AG04449 (cell line): Measurements from ENCODE around the gene CDC45.

ENCODE experiments used
- CTCF ChIA-PET: fragments of 350-600 bp; formaldehyde crosslinking; extraction: SDS; loops from one replicate; lab custom pipeline; 2021; ENCODE audit warnings: antibody characterized with exemption; lab: Yijun Ruan, JAX
- POLR2A ChIA-PET: fragments of 400-600, 350-600 bp; formaldehyde crosslinking; extraction: SDS; loops from one replicate; lab custom pipeline; 2020; ENCODE audit warnings: antibody characterized with exemption, inconsistent platforms; lab: Yijun Ruan, JAX
- DNase-seq: peaks from one replicate; pipeline ENCODE4 v3.0.0-alpha.2; 2010; ENCODE audit warnings: low read depth, low spot score
- H3K4me3 ChIP-seq: 2 replicates; pipeline ENCODE4 v1.5.1; 2011; ENCODE audit warnings: low read depth, mild to moderate bottlenecking, control low read depth, low read length
- TF ChIP-seq, protein P1 (sequence below): IDR thresholded peaks from one replicate; pipeline ENCODE4 v1.5.1; 2011; ENCODE audit warnings: mild to moderate bottlenecking, moderate library complexity, low read length, control low read depth, inconsistent platforms; ENCODE audit not compliant: insufficient read depth; ENCODE audit errors: missing control alignments

The CDC45 gene

GRCh38 chr22:19473578-19473977 is 6.1 kb upstream of the CDC45 start:
- H3K4me3 ChIP-seq: no peak overlapping the region
- TF ChIP-seq, protein P1, sequence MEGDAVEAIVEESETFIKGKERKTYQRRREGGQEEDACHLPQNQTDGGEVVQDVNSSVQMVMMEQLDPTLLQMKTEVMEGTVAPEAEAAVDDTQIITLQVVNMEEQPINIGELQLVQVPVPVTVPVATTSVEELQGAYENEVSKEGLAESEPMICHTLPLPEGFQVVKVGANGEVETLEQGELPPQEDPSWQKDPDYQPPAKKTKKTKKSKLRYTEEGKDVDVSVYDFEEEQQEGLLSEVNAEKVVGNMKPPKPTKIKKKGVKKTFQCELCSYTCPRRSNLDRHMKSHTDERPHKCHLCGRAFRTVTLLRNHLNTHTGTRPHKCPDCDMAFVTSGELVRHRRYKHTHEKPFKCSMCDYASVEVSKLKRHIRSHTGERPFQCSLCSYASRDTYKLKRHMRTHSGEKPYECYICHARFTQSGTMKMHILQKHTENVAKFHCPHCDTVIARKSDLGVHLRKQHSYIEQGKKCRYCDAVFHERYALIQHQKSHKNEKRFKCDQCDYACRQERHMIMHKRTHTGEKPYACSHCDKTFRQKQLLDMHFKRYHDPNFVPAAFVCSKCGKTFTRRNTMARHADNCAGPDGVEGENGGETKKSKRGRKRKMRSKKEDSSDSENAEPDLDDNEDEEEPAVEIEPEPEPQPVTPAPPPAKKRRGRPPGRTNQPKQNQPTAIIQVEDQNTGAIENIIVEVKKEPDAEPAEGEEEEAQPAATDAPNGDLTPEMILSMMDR: no peak
- POLR2A ChIA-PET: interaction anchor here (1.5 kb wide), 1 partner anchor 10 kb away, joined by 3 read pairs; no protein-coding TSS in a partner anchor
- DNase-seq: no peak
- CTCF ChIA-PET: interaction anchor here (0.9 to 2.8 kb wide), 6 partner anchors 9 to 329 kb away, joined by 3 to 17 read pairs (median 4); partner anchors contain the start of gene ESS2

DNA sequence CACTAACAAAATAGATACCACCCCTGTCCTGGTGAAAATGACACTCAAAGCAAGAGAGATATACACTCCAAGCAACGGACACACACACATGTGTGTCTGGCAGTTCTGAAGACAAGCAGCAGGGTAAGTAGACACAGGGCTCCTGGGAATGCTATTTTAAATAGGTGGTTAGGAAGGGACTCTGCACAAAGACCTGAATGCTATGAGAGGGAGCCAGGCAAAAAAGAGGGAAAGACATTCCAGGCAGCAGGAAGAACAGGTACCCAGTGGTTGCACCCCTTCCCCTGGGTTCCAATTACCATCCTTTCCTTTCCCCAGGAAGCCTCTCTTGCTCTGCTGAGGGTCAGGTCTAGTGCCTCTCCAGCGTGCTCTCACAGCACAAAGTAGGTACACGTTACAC is 3.7 kb upstream of the CDC45 start:
- POLR2A ChIA-PET: no interaction called here
- no peak overlapping the region for H3K4me3 ChIP-seq
- DNase-seq: no peak
- CTCF ChIA-PET: interaction anchor here (1.5 to 2.1 kb wide), 3 partner anchors 11 to 176 kb away, joined by 8 to 10 read pairs (median 10); no protein-coding TSS in a partner anchor
- TF ChIP-seq, protein P1: no peak

GRCh38 chr22:19477321-19478044 is 2.2 kb upstream of the CDC45 start:
- no peak for DNase-seq
- ChIA-PET CTCF (interaction anchor here (0.7 to 3.2 kb wide), 11 partner anchors 9 to 523 kb away, joined by 3 to 19 read pairs (median 3); no protein-coding TSS in a partner anchor), POLR2A (no interaction called here)
- peak overlapping the region; percentile 95 for H3K4me3 ChIP-seq
- TF ChIP-seq, protein P1: no peak

- TF ChIP-seq, protein P1: no peak
- no peak for DNase-seq
- H3K4me3 ChIP-seq: peak overlapping the region; percentile 95
- POLR2A ChIA-PET: no interaction called here
- CTCF ChIA-PET: interaction anchor here (0.7 to 3.2 kb wide), 9 partner anchors 13 to 337 kb away, joined by 3 to 19 read pairs (median 3); no protein-coding TSS in a partner anchor
Measured at GRCh38 chr22:19478045-19478900, 1.4 kb upstream of the CDC45 start.

DNA sequence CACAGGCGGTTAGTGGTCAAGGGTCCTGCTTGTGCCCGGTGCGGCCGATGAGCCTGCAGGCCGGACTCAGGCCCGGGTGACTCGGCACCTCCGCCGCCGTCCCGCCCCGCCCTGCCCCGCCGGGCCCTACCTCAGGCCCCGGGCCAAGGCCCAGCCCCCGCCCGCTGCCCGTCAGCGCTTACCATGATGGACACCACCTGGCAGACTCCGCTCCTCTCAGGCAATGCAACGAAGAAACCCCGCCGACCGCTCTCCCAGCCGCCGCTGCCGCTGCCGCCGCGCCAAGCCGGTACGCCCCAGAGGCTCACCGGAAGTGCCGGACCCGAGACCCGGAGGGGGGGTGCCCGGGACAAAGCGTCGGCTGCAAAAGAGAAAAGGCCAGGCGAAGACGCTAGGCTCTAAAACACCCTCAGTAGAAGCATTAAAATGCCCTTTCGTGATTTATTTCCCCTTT is 792 bp upstream of the CDC45 start, which contains the start of gene UFD1:
TSS of gene UFD1 (minus strand) at position 293 of the 454 bp plus-strand sequence. CDS start at position 185, 108 bp downstream.
- peak within 1 kb of the TSS; percentile 95 for H3K4me3 ChIP-seq
- POLR2A ChIA-PET: interaction anchor here (1.0 to 1.3 kb wide), 2 partner anchors 47 to 334 kb away, joined by 4 to 6 read pairs; partner anchors contain the start of genes ESS2, HIRA and MRPL40
- DNase-seq: no peak
- CTCF ChIA-PET: interaction anchor here (1.0 to 3.2 kb wide), 4 partner anchors 17 to 338 kb away, joined by 3 to 19 read pairs (median 3); no protein-coding TSS in a partner anchor
- TF ChIP-seq, protein P1: no peak
